Coronary artery (tissue), 2 donors: ENCODE measurements around the gene FAM3D.
A peak's percentile ranks its signal among the peaks of the same experiment; 100 is the strongest.

Experiments
- DNase-seq: peaks from one replicate; pipeline ENCODE4 v3.0.0-alpha.2; 2017; ENCODE audit warnings: low spot score
- H3K27ac ChIP-seq, 2 donors: fragments of 200-600 bp; sonication (generic); one replicate each; pipeline ENCODE4 v1.5.1; 2016 to 2019
- H3K4me3 ChIP-seq: fragments of 200-600 bp; sonication (generic); 2 replicates; pipeline ENCODE4 v1.5.1; 2016; ENCODE audit warnings: mild to moderate bottlenecking, moderate library complexity
- TF ChIP-seq, protein P1 (sequence below): fragments of 200-600 bp; sonication (generic); IDR thresholded peaks from one replicate; pipeline ENCODE4 v1.5.1; 2019; ENCODE audit warnings: antibody characterized with exemption

Gene FAM3D

DNA sequence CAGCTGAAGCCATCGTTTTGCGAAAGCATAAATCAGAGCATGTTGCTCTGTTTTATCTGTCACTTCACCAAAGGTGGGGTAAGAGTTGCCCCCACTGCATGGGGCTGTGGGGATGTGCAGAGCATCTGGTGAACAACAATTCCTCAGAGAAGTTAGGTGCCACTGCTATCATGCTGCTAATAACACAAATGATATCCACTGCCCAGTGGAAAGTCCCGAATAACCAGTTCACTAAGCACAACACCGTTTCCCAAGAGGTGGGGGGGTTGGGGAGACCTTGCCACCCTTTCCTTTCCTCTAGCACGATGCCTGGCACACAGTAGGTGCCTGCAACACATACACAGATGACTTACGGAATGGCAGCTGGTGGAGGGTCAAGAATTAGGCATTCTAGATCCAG is 38.6 kb downstream of the FAM3D start:
- no peak overlapping the region for H3K4me3 ChIP-seq
- TF ChIP-seq, protein P1, sequence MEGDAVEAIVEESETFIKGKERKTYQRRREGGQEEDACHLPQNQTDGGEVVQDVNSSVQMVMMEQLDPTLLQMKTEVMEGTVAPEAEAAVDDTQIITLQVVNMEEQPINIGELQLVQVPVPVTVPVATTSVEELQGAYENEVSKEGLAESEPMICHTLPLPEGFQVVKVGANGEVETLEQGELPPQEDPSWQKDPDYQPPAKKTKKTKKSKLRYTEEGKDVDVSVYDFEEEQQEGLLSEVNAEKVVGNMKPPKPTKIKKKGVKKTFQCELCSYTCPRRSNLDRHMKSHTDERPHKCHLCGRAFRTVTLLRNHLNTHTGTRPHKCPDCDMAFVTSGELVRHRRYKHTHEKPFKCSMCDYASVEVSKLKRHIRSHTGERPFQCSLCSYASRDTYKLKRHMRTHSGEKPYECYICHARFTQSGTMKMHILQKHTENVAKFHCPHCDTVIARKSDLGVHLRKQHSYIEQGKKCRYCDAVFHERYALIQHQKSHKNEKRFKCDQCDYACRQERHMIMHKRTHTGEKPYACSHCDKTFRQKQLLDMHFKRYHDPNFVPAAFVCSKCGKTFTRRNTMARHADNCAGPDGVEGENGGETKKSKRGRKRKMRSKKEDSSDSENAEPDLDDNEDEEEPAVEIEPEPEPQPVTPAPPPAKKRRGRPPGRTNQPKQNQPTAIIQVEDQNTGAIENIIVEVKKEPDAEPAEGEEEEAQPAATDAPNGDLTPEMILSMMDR = no peak
- peak overlapping the region in 1 of 2 donors; percentile 68 for H3K27ac ChIP-seq
- DNase-seq = no peak

DNA sequence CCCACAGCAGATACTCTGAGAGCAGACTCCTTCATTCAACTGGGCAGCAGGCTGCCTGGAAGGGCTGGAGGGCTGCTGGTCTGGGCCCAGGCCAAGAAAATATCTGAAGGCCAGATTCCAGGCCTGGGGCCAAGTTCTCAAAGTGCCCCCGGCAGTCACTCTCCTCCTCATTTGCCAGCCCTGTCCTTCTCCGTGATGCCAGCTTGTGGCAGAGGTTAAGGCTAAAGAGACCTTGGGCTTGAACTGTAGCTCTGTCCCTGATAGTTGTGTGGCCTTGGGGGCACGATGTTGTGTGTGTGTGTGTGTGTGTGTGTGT is 39.0 kb downstream of the FAM3D start:
- peak overlapping the region in 1 of 2 donors; percentile 68 for H3K27ac ChIP-seq
- TF ChIP-seq, protein P1 = no peak
- DNase-seq = no peak
- no peak overlapping the region for H3K4me3 ChIP-seq

- TF ChIP-seq, protein P1 = no peak
- peak overlapping the region in 1 of 2 donors; percentile 68 for H3K27ac ChIP-seq
- DNase-seq = no peak
- no peak overlapping the region for H3K4me3 ChIP-seq
These were observed 39.6 kb downstream of the FAM3D start for GRCh38 chr3:58626841-58627569.

DNA sequence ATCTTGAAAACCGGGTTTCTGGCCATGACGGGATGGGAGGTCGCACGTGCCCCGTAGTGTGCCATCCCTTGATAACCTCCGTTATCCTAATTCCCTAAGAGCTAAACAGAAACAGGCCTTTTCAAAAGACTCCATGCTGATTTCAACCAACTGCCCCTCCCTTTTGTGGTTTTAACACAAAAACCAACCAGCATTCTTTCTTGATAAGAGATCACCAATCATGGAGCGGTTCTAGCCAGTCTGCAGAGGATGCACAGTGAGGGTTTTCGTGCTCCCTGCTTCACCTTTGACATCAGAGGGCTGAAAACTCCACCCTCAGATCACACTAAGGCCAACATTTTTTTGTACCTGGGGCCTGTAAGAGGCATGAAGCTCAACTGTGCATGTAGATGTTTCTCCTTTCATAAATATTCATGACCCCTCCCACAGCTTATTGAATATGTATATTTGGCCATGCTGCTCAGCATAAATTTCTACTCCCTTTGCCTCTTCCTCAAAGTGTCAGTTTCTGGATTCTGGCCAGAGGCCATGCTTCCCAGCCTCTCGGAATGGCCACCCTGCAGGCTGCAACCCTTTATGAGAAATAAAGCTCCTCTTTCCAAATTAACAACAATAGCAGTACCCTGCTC is 41.3 kb downstream of the FAM3D start:
- no peak for DNase-seq
- Histone ChIP-seq H3K4me3 (no peak overlapping the region), H3K27ac (no peak overlapping the region)
- TF ChIP-seq, protein P1 = no peak

DNA sequence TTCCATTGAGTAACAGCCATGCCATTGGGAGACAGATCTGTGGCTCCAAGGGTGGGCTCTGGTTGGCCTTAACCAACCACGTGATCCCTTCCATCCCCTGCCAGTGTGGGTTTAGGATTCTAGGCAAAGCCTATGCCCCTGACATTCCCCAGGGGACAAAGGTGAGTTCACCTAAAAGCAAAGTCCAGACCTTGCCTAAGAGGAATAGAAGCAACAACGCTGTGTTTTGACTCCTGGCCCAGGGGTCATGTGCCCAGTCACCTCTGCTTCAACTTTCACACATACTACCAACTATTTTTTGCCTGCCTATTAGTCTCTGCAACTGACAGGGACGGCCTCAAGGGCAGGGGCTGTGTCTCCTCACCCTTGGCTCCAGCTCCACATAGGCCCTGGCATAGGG is 42.0 kb downstream of the FAM3D start:
- H3K4me3 ChIP-seq = no peak overlapping the region
- H3K27ac ChIP-seq = no peak overlapping the region
- TF ChIP-seq, protein P1 = no peak
- no peak for DNase-seq

DNA sequence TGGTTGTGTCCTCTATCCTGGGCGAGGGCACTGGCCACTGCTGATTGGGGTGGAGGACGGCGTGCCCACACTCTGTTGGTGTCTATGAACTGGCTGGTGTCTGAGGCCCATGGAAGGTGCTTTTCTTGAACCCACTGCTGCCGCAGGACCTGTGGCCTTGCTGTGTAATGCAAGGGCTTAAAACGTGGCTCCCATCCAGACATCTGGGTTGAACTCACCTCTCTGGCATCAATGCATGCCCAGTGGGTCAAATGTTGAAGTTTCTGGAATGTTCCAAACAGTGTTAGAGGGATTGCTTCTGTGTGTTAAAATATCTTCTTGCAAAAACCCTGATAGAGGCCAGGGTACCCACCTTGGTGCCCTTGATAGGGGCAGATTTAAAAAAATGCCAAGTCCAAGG is 42.6 kb downstream of the FAM3D start:
- no peak overlapping the region for H3K4me3 ChIP-seq
- H3K27ac ChIP-seq = no peak overlapping the region
- TF ChIP-seq, protein P1 = no peak
- no peak for DNase-seq

DNA sequence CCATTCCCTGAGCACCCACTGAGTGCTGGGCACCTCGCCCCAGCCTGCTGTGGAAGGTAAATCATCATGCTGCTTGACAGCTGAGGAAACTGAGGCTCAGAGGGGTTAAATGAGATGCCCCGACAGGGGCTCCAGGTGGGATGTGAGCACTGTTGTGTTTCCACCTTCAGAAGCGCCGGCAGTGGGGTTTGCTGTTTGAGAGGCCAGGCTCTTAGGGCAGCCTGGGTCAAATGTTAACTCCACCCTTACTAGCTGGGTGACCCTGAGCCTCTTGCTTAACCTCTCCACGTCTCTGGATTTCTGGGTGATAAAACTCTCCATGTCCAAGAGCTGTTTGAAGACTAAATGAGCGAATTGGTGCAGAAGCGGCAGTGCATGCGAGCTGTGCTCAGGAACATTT is 43.1 kb downstream of the FAM3D start:
- Histone ChIP-seq H3K4me3 (no peak overlapping the region), H3K27ac (no peak overlapping the region)
- TF ChIP-seq, protein P1 = no peak
- no peak for DNase-seq
